Measurements from ENCODE around the gene ALKBH3.

- TF ChIP-seq YY1 (IDR thresholded peaks at IDR 0.05; ENCODE audit: insufficient read depth, insufficient read length) (no peak), ZNF274 (IDR thresholded peaks at IDR 0.05; ENCODE audit: low read depth, low read length) (no peak), SUZ12 (IDR thresholded peaks at IDR 0.05; ENCODE audit: extremely low read depth, insufficient read depth, insufficient read length) (no peak)
Observed at GRCh38 chr11:43928721-43929120, 48.1 kb downstream of the ALKBH3 start.

All from NT2/D1 (cell line).